GM12872 (cell line): ENCODE data around the gene BAIAP2L1.
A peak's percentile ranks its signal among the peaks of the same experiment; 100 is the strongest.

Experiments used
- TF ChIP-seq, protein P1 (sequence below): IDR thresholded peaks from 3 replicates; pipeline ENCODE4 v1.5.1; 2011; ENCODE audit warnings: low read depth, mild to moderate bottlenecking, low read length, moderate library complexity; ENCODE audit not compliant: insufficient read depth

BAIAP2L1 gene, protein sequence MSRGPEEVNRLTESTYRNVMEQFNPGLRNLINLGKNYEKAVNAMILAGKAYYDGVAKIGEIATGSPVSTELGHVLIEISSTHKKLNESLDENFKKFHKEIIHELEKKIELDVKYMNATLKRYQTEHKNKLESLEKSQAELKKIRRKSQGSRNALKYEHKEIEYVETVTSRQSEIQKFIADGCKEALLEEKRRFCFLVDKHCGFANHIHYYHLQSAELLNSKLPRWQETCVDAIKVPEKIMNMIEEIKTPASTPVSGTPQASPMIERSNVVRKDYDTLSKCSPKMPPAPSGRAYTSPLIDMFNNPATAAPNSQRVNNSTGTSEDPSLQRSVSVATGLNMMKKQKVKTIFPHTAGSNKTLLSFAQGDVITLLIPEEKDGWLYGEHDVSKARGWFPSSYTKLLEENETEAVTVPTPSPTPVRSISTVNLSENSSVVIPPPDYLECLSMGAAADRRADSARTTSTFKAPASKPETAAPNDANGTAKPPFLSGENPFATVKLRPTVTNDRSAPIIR

DNA sequence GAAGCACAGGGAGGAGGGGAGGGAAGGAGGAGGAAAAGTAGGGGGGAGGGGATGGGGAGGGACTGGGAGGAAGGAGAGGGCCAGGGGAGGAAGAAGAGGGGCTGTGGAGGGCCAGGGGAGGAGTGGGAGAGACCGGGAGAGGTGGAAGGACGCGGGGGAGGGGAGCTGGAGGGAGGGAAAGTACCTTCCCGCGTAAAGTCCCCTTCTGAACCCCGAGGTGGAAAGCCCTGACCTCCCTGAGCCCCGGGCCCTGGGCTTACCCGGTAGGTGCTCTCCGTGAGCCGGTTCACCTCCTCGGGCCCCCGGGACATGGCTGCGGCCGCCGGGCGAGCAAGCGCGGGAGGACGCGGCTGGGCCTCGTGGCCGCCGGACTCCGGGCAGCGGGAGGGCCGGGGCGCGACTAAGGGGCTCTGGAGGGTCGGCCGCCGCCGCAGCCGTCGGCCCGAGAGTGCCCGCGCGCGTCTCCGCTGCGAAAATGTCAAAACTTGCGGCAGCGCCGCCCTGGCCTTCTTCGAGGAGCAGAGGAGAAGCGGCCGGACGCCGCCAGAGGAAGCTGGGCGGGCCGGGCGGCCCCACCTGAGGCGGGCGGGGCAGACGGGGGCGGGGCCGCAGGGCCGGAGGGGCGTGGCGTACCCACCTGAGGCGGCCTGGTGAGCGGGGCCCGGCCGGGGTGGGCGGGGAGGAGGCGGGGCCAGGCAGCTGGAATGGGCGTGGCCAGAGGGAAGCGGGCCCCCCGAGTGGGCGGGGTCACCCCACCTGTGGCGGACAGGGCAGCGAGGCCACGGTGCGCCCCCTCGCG lies at the start of gene BAIAP2L1:
BAIAP2L1 (minus strand) TSS at position 549 of the 799 bp plus-strand sequence; CDS start at position 311, 238 bp downstream.
- TF ChIP-seq, protein P1, sequence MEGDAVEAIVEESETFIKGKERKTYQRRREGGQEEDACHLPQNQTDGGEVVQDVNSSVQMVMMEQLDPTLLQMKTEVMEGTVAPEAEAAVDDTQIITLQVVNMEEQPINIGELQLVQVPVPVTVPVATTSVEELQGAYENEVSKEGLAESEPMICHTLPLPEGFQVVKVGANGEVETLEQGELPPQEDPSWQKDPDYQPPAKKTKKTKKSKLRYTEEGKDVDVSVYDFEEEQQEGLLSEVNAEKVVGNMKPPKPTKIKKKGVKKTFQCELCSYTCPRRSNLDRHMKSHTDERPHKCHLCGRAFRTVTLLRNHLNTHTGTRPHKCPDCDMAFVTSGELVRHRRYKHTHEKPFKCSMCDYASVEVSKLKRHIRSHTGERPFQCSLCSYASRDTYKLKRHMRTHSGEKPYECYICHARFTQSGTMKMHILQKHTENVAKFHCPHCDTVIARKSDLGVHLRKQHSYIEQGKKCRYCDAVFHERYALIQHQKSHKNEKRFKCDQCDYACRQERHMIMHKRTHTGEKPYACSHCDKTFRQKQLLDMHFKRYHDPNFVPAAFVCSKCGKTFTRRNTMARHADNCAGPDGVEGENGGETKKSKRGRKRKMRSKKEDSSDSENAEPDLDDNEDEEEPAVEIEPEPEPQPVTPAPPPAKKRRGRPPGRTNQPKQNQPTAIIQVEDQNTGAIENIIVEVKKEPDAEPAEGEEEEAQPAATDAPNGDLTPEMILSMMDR: no peak

DNA sequence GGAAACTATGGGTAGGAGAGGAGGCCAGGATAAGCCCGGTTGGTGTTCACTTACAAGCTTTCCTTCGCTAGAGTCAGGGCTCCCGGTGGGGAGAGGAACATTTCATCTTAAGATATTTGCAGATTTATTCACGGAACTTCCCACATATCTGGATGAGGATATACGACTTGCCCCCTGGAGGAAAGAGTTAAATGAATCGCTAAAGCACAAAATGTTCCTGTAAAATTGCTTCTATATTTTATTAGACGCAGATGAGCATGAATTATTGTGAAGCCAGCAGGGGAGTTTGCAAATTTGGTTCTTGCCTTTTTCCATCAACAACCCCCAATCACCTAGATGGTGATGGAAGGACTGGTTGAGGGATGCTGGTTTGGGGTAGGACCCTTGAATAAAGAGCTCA lies 47.9 kb upstream of the BAIAP2L1 start:
- TF ChIP-seq, protein P1: no peak

DNA sequence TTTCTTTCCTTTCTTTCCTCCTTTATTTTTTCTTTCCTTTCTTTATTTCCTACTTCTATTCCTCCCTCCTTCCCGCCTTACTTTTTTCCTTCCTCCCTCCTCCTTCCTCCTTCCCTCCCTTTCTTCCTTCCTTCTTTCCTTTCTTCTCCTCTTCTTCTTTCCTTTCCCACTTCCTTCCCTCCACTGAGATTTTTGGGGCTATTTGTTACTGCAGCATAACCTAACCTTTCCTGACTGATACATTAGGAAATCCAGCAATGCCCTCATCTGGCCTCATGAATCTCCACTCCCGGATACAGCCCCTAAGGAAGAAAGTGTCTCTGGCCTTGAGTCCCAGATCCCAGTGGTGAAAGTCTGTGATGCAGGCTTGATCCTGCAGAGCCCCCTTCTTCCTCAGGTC lies 38.6 kb upstream of the BAIAP2L1 start:
- TF ChIP-seq, protein P1: no peak

DNA sequence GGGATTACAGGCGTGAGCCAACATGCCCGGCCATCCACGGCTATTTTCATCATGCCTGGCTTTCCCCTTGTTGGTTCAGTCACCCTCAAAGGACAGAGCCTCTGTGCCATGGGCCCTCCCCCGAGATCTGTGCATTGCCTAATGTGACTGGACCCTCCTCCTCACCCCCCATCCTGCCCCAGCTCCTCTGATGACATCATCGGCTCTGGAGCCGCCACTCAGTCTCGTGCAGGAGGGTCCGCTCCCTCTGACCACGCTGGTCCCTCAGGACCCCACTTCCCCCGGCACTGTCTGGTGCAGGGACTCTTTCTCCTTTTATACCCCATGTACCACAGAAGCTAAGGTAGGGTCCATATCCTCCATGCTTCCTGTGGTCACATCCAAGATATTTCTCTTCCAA lies 33.2 kb upstream of the BAIAP2L1 start:
- TF ChIP-seq, protein P1: no peak

DNA sequence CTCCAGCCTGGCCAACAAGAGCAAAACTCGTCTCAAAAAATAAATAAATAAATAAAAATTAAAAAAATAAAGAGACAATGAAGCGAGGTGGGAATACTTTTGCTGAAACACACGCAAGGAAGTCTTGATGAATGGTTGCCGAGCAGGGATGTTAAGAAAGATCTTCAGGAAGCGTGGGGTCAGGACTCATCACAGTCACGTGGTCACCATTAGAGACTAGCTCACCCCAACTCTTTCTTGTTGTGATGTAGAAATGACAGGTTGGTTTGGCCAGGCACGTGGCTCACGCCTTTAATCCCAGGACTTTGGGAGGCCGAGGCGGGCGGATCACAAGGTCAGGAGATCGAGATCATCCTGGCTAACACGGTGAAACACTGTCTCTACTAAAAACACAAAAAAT lies 28.9 kb upstream of the BAIAP2L1 start:
- TF ChIP-seq, protein P1: no peak

DNA sequence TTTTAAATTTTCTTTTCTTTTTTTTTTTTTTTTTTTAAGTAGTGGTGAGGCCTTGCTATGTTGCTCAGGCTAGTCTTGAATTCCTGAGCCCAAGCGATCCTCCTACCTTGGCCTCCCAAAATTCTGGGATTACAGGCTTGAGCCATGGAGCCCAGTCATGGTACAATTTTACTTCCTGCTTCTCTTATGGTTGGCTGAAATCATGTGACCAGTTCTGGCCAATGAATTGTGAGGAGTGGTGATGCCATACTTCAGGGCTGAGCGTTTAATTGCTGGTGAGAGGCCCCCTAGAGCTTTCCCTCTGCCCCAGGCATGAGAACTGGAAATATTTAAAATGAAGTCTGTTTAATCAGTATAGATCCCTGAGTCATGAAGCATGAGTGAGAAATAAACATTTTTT lies 22.2 kb upstream of the BAIAP2L1 start:
- TF ChIP-seq, protein P1: no peak

DNA sequence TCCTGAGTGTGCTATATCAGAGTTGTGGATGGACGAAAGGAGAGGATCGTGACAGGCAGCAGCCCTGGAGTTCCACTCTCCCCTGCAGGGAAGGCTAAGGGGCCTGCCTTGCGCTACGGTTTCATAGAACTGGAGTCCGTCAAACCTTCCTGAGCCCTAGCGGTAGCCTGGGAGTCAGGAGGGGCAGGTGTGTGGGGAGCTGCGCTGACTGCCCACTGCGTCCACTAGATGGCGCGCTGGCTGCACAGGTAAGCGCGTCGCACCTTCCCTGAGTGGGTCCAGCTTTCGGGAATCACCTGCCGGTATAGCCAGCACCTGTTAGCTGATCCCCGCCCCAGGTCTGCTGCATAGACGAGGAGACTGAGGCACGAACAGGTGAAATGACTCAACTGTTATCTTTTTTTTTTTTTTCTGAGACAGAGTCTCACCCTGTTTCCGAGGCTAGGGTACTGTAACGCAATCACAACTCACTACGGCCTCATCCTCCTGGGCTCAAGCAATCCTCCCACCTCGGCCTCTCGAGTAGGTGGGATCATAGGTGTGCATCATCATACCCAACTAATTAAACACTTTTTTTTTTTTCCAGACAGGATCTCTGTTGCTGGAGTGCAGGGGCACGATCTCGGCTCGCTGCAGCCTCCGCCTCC lies 20.2 kb upstream of the BAIAP2L1 start:
- TF ChIP-seq, protein P1: peak; percentile 97
